H1 (cell line): ENCODE data around the gene UBE2K. TPM values are rescaled to one million over a fixed set of nuclear protein-coding genes. Genes with fewer than 3 reads are reported as not detected.

Source experiments
- CTCF ChIA-PET: fragments of 300-600 bp; sonication (Branson Sonifier 250); formaldehyde crosslinking; loops from one replicate; lab custom pipeline; 2021; ENCODE audit not compliant: partially characterized antibody; lab: Charles Lee
- POLR2A ChIA-PET: fragments of 300-600 bp; sonication (Branson Sonifier 250); formaldehyde crosslinking; loops from one replicate; lab custom pipeline; 2021; ENCODE audit warnings: inconsistent platforms; ENCODE audit not compliant: partially characterized antibody; lab: Charles Lee
- DNase-seq, 2 experiments: peaks; one replicate each; pipeline versions ENCODE4 v3.0.0 to v3.0.0-alpha.2; 2010 to 2022; ENCODE audit warnings: low spot score in 2 of 2, low read depth in 1 of 2, mixed read lengths in 1 of 2
- FAIRE-seq: peaks from 2 replicates; lab custom pipeline; 2011; peaks lifted over from hg19 to GRCh38; lab: Jason Lieb, UNC
- H2AFZ ChIP-seq: 2 replicates; pipeline ENCODE4 v1.8.1; 2012; ENCODE audit warnings: low read length, inconsistent platforms
- H2AK5ac ChIP-seq: 2 replicates; pipeline ENCODE4 v1.6.1; 2013; ENCODE audit warnings: low read depth, low read length
- H2BK120ac ChIP-seq: replicated peaks from 2 replicates; pipeline ENCODE3; 2013; ENCODE audit warnings: low read depth, low read length, inconsistent platforms
- H2BK12ac ChIP-seq: 2 replicates; pipeline ENCODE4 v1.6.1; 2013; ENCODE audit warnings: low read depth, low read length
- H2BK15ac ChIP-seq: 2 replicates; pipeline ENCODE4 v1.6.1; 2013; ENCODE audit warnings: low read length
- H2BK20ac ChIP-seq: 2 replicates; pipeline ENCODE4 v1.6.1; 2013; ENCODE audit warnings: low read length
- H2BK5ac ChIP-seq: 2 replicates; pipeline ENCODE4 v1.6.1; 2013; ENCODE audit warnings: low read depth, low read length
- H3K14ac ChIP-seq: 2 replicates; pipeline ENCODE4 v1.6.1; 2013; ENCODE audit warnings: inconsistent platforms; ENCODE audit not compliant: insufficient read length
- H3K18ac ChIP-seq: 2 replicates; pipeline ENCODE4 v1.6.1; 2013; ENCODE audit warnings: low read length; ENCODE audit errors: extremely low read depth
- H3K23ac ChIP-seq: 2 replicates; pipeline ENCODE4 v1.6.1; 2013; ENCODE audit warnings: inconsistent platforms; ENCODE audit not compliant: insufficient read length
- H3K23me2 ChIP-seq: 2 replicates; pipeline ENCODE4 v1.6.1; 2013; ENCODE audit warnings: low read depth, low read length
- H3K27ac ChIP-seq: 2 replicates; pipeline ENCODE4 v1.6.1; 2011; ENCODE audit warnings: low read depth, low read length, inconsistent platforms
- H3K27me3 ChIP-seq, 4 experiments: replicated peaks in 1 of 4; 1 replicate in 1 of 4; 2 replicates in 3 of 4; pipeline versions ENCODE4 v1.6.1 to v1.8.1; 2011 to 2013; ENCODE audit warnings: low read length in 3 of 4, mild to moderate bottlenecking in 3 of 4, inconsistent platforms in 2 of 4, mixed read lengths in 2 of 4, moderate library complexity in 1 of 4; ENCODE audit not compliant: control insufficient read depth in 3 of 4, insufficient read depth in 3 of 4; ENCODE audit errors: extremely low read depth in 1 of 4
- H3K36me3 ChIP-seq, 4 experiments: 2 replicates each; pipeline versions ENCODE4 v1.6.1 to v1.8.1; 2011 to 2013; ENCODE audit warnings: mild to moderate bottlenecking in 4 of 4, low read length in 3 of 4, moderate library complexity in 2 of 4, control low read depth in 1 of 4, inconsistent platforms in 1 of 4; ENCODE audit not compliant: insufficient read depth in 4 of 4, control insufficient read depth in 2 of 4
- H3K4ac ChIP-seq: replicated peaks from 2 replicates; pipeline ENCODE3; 2013; ENCODE audit warnings: low read length, low read depth, mixed read lengths, inconsistent platforms; ENCODE audit not compliant: insufficient read length
- H3K4me1 ChIP-seq, 4 experiments: replicated peaks in 1 of 4; 1 replicate in 1 of 4; 2 replicates in 3 of 4; pipeline versions ENCODE4 v1.6.1 to v1.8.1; 2011 to 2013; ENCODE audit warnings: low read length in 3 of 4, inconsistent platforms in 2 of 4, mixed read lengths in 1 of 4; ENCODE audit not compliant: insufficient read depth in 4 of 4, control insufficient read depth in 3 of 4
- H3K4me2 ChIP-seq, 2 experiments: 2 replicates each; pipeline versions ENCODE4 v1.6.1 to v1.8.1; 2011 to 2013; ENCODE audit warnings: low read depth in 2 of 2, low read length in 2 of 2, control low read depth in 1 of 2, inconsistent platforms in 1 of 2, mild to moderate bottlenecking in 1 of 2; ENCODE audit not compliant: insufficient read depth in 1 of 2
- H3K4me3 ChIP-seq, 4 experiments: fragments of 200-600, 300-600 bp in 1 of 4; sonication (generic), shearing (Covaris generic), sonication (Bioruptor Twin) in 1 of 4; 2 replicates each; pipeline versions ENCODE4 v1.5.1 to v1.8.1; 2011 to 2016; ENCODE audit warnings: low read length in 4 of 4, low read depth in 3 of 4, control low read depth in 2 of 4, inconsistent platforms in 2 of 4, mild to moderate bottlenecking in 2 of 4, mixed read lengths in 1 of 4, moderate library complexity in 1 of 4; ENCODE audit not compliant: insufficient read depth in 2 of 4; ENCODE audit errors: extremely low read depth in 1 of 4
- H3K56ac ChIP-seq: replicated peaks from 2 replicates; pipeline ENCODE3; 2013; ENCODE audit warnings: low read depth, mild to moderate bottlenecking, mixed read lengths, low read length, inconsistent platforms; ENCODE audit not compliant: insufficient read length
- H3K79me1 ChIP-seq: 2 replicates; pipeline ENCODE4 v1.6.1; 2013; ENCODE audit warnings: low read depth, low read length, control low read depth
- H3K79me2 ChIP-seq, 2 experiments: 2 replicates each; pipeline versions ENCODE4 v1.6.1 to v1.8.1; 2012 to 2013; ENCODE audit warnings: low read length in 2 of 2, mild to moderate bottlenecking in 2 of 2, inconsistent platforms in 1 of 2; ENCODE audit not compliant: insufficient read depth in 2 of 2, control insufficient read depth in 1 of 2
- H3K9ac ChIP-seq, 4 experiments: replicated peaks in 1 of 4; 1 replicate in 1 of 4; 2 replicates in 3 of 4; pipeline versions ENCODE4 v1.6.1 to v1.8.1; 2011 to 2013; ENCODE audit warnings: low read depth in 3 of 4, low read length in 3 of 4, control low read depth in 2 of 4, mild to moderate bottlenecking in 2 of 4, moderate library complexity in 2 of 4, inconsistent platforms in 1 of 4; ENCODE audit errors: extremely low read depth in 1 of 4
- H3K9me3 ChIP-seq, 2 experiments: 2 replicates each; pipeline versions ENCODE4 v1.6.1 to v1.8.1; 2012 to 2013; ENCODE audit warnings: mild to moderate bottlenecking in 2 of 2, moderate library complexity in 2 of 2, control low read depth in 1 of 2, inconsistent platforms in 1 of 2, low read depth in 1 of 2, low read length in 1 of 2, mixed read lengths in 1 of 2; ENCODE audit not compliant: insufficient read depth in 2 of 2
- H4K20me1 ChIP-seq, 2 experiments: replicated peaks in 1 of 2; 2 replicates each; pipeline versions ENCODE3 to v1.8.1; 2011 to 2013; ENCODE audit warnings: inconsistent platforms in 2 of 2, low read length in 2 of 2, mild to moderate bottlenecking in 1 of 2; ENCODE audit not compliant: insufficient read depth in 2 of 2, control insufficient read depth in 1 of 2
- H4K5ac ChIP-seq: 2 replicates; pipeline ENCODE4 v1.6.1; 2013; ENCODE audit warnings: low read length, low read depth, mixed read lengths, inconsistent platforms; ENCODE audit not compliant: insufficient read length
- H4K8ac ChIP-seq: 2 replicates; pipeline ENCODE4 v1.8.0; 2013; ENCODE audit warnings: mild to moderate bottlenecking, moderate library complexity, low read length, inconsistent platforms; ENCODE audit not compliant: insufficient read depth; ENCODE audit errors: extremely low read depth
- H4K91ac ChIP-seq: replicated peaks from 2 replicates; pipeline ENCODE3; 2013; ENCODE audit warnings: low read length, mixed read lengths, inconsistent platforms; ENCODE audit not compliant: insufficient read length
- CBX5 ChIP-seq: fragments of 300-800, 300-1000 bp; sonication (generic); IDR thresholded peaks from 2 replicates; pipeline ENCODE4 v1.7.1; 2016; ENCODE audit warnings: antibody characterized with exemption, low read length, low read depth
- EGR1 ChIP-seq: IDR thresholded peaks from 2 replicates; pipeline ENCODE4 v1.6.1; 2011; ENCODE audit warnings: low read depth, low read length, borderline replicate concordance
- HDAC2 ChIP-seq, 2 experiments: fragments of 300-600 bp in 1 of 2; sonication (generic) in 1 of 2; IDR thresholded peaks; 2 replicates each; pipeline ENCODE4 v1.6.1; 2011 to 2012; ENCODE audit warnings: low read depth in 2 of 2, low read length in 2 of 2, mild to moderate bottlenecking in 2 of 2, moderate library complexity in 2 of 2, borderline replicate concordance in 1 of 2, inconsistent platforms in 1 of 2
- NRF1 ChIP-seq: IDR thresholded peaks from 2 replicates; pipeline ENCODE4 v1.6.1; 2011; ENCODE audit warnings: mild to moderate bottlenecking, low read depth, low read length, improper control_type of control experiment
- RBBP5 ChIP-seq: IDR thresholded peaks from 2 replicates; pipeline ENCODE4 v1.7.1; 2012; ENCODE audit warnings: low read depth, mild to moderate bottlenecking, inconsistent platforms, low read length, moderate library complexity, borderline replicate concordance
- RNF2 ChIP-seq: fragments of 200-900, 300-1000 bp; sonication (generic); IDR thresholded peaks from 2 replicates; pipeline ENCODE4 v1.7.1; 2016; ENCODE audit warnings: borderline replicate concordance, low read depth, mild to moderate bottlenecking, antibody characterized with exemption, low read length; ENCODE audit not compliant: poor library complexity, severe bottlenecking; ENCODE audit errors: missing control alignments
- SAP30 ChIP-seq: fragments of 300-600 bp; sonication (generic); IDR thresholded peaks from 2 replicates; pipeline ENCODE4 v1.7.1; 2012; ENCODE audit warnings: low read length, moderate library complexity, mild to moderate bottlenecking, inconsistent platforms; ENCODE audit not compliant: insufficient read depth, insufficient replicate concordance
- SIN3A ChIP-seq, 2 experiments: IDR thresholded peaks in 1 of 2; conservative IDR thresholded peaks in 1 of 2; 2 replicates each; pipeline ENCODE4 v1.6.1; 2011 to 2012; ENCODE audit warnings: low read length in 2 of 2, improper control_type of control experiment in 1 of 2, low read depth in 1 of 2, mild to moderate bottlenecking in 1 of 2
- SIX5 ChIP-seq: IDR thresholded peaks from 2 replicates; pipeline ENCODE4 v1.6.1; 2011; ENCODE audit warnings: mild to moderate bottlenecking, low read depth, low read length
- SP1 ChIP-seq: IDR thresholded peaks from 2 replicates; pipeline ENCODE4 v1.6.1; 2011; ENCODE audit warnings: low read depth, low read length
- TAF1 ChIP-seq: IDR thresholded peaks from 2 replicates; pipeline ENCODE4 v1.6.1; 2011; ENCODE audit warnings: mild to moderate bottlenecking, low read depth, low read length
- USF2 ChIP-seq: IDR thresholded peaks from 2 replicates; pipeline ENCODE4 v1.6.1; 2011; ENCODE audit warnings: low read length, improper control_type of control experiment
- WGBS, 2 experiments: shearing (Covaris generic) in 1 of 2; methylation state at CpG; one replicate each; pipeline versions ENCODE4 v1.1.6 to v1.1.7; 2013 to 2015; ENCODE audit warnings: low lambda C conversion rate in 2 of 2, mixed read lengths in 2 of 2, inconsistent platforms in 1 of 2, low coverage in 1 of 2, missing lambda C conversion rate in 1 of 2; ENCODE audit not compliant: insufficient replicate concordance in 2 of 2, insufficient coverage in 1 of 2, insufficient read length in 1 of 2; ENCODE audit errors: extremely low coverage in 1 of 2, missing lambda C conversion rate in 1 of 2; 5-methylcytosine and 5-hydroxymethylcytosine counted together
- polyA plus RNA-seq, 7 experiments: library from polyadenylated mRNA; depleted of rRNA in 3 of 7; stranded (reverse) in 5 of 7; unstranded in 2 of 7; fragments of >200 nt in 5 of 7; fragments of 200-250 nt in 2 of 7; gene quantifications; 1 replicate in 5 of 7; 2 replicates in 1 of 7; 4 replicates in 1 of 7; pipeline versions ENCODE4 v1.2.1 to v1.2.3, GENCODE V29; 2011 to 2013; ENCODE audit warnings: missing spikeins in 2 of 7, mixed read lengths in 2 of 7
- total RNA-seq: library from RNA; stranded (reverse); fragmentation: NEBNext Ultra II Directional; extraction: Animal tissue kit (Norgen Biotek cat#: 25700); gene quantifications from 2 replicates; pipeline ENCODE4 v1.2.1, GENCODE V29; 2021

The UBE2K gene
- total and polyA plus RNA-seq, 2 of the 8 experiments (the other 6 are each of a cell fraction or from before 2014, with no cell fraction given), result 53.6 to 174 TPM

GRCh38 chr4:39758176-39758575 is 60.2 kb downstream of the UBE2K start:
- Histone ChIP-seq H3K4me3 (no peak overlapping the region), H3K23ac (no peak overlapping the region), H3K4me2 (no peak overlapping the region), H2BK15ac (no peak overlapping the region), H2BK120ac (no peak overlapping the region), H2BK5ac (no peak overlapping the region), H4K20me1 (peaks cover 2 to 6% of the 10 kb centered on the region in 2 experiments), H3K4ac (no peak overlapping the region), H2BK20ac (no peak overlapping the region), H3K27ac (no peak overlapping the region), H3K23me2 (no peaks in the 10 kb centered on the region), H2AK5ac (no peak overlapping the region), H3K27me3 (no peaks in the 10 kb centered on the region), H3K14ac (no peak overlapping the region), H2AFZ (no peak overlapping the region), H3K18ac (no peak overlapping the region), H3K9me3 (no peaks in the 10 kb centered on the region), H4K5ac (no peak overlapping the region), H3K79me2 (peaks cover 0 to 8% of the 10 kb centered on the region in 2 experiments; a peak in 1 of 4 replicates), H3K79me1 (no peaks in the 10 kb centered on the region), H4K91ac (no peak overlapping the region), H3K9ac (no peak overlapping the region), H3K36me3 (peaks cover 7 to 62% (median 18%) of the 10 kb centered on the region in 4 experiments; a peak in 7 of 8 replicates), H3K4me1 (peaks cover 0 to 3% (median 0%) of the 10 kb centered on the region in 4 experiments; a peak in 1 of 7 replicates), H2BK12ac (no peak overlapping the region), H4K8ac (no peak overlapping the region), H3K56ac (no peak overlapping the region)
- POLR2A ChIA-PET, result no interaction called here
- 94% methylated on average over 6 of the region's 6 CpGs; no CpG with 5 or more reads in 1 of the 2 experiments for WGBS, 2 experiments
- DNase-seq, result no peak
- FAIRE-seq, result no peak
- CTCF ChIA-PET, result no interaction called here
- TF ChIP-seq SIN3A (conservative IDR thresholded peaks at IDR 0.05 in 1 of 2, IDR thresholded peaks at IDR 0.05 in 1 of 2; ENCODE audit: low read depth in 1 of 2, low read length in 2 of 2) (no peak), EGR1 (no peak), USF2 (no peak), SIX5 (no peak), TAF1 (no peak), NRF1 (no peak), SAP30 (no peak), HDAC2 (IDR thresholded peaks at IDR 0.05; ENCODE audit: borderline replicate concordance in 1 of 2, low read depth in 2 of 2, low read length in 2 of 2) (no peak), SP1 (no peak), RNF2 (no peak), RBBP5 (no peak), CBX5 (no peak)
